Neuronal stem cell (in vitro differentiated cells): ENCODE measurements around the gene BHLHE41. TPM values are rescaled to one million over a fixed set of nuclear protein-coding genes. Genes with fewer than 3 reads are reported as not detected.
A peak's percentile ranks its signal among the peaks of the same experiment; 100 is the strongest.

Source experiments
- DNase-seq: peaks from one replicate; pipeline ENCODE4 v3.0.0-alpha.2; 2013; ENCODE audit warnings: low spot score
- H2AFZ ChIP-seq: one replicate; pipeline ENCODE4 v1.6.1; 2013; ENCODE audit warnings: mild to moderate bottlenecking, low read length, inconsistent platforms
- H2AK5ac ChIP-seq: 2 replicates; pipeline ENCODE4 v1.6.1; 2013; ENCODE audit warnings: low read depth, mild to moderate bottlenecking, inconsistent platforms, low read length, moderate library complexity, mixed read lengths
- H2BK120ac ChIP-seq: 2 replicates; pipeline ENCODE4 v1.6.1; 2013; ENCODE audit warnings: low read depth, mild to moderate bottlenecking, inconsistent platforms, low read length, moderate library complexity, mixed read lengths
- H2BK12ac ChIP-seq: one replicate; pipeline ENCODE4 v1.6.1; 2013; ENCODE audit warnings: low read length, inconsistent platforms
- H2BK15ac ChIP-seq: 2 replicates; pipeline ENCODE4 v1.6.1; 2013; ENCODE audit warnings: mild to moderate bottlenecking, low read length, inconsistent platforms, mixed read lengths
- H2BK5ac ChIP-seq: one replicate; pipeline ENCODE4 v1.6.1; 2013; ENCODE audit warnings: inconsistent platforms, mild to moderate bottlenecking, low read length, moderate library complexity
- H3K14ac ChIP-seq: one replicate; pipeline ENCODE4 v1.6.1; 2013; ENCODE audit warnings: low read length, inconsistent platforms
- H3K18ac ChIP-seq: 2 replicates; pipeline ENCODE4 v1.6.1; 2013; ENCODE audit warnings: low read length, inconsistent platforms
- H3K23ac ChIP-seq: 2 replicates; pipeline ENCODE4 v1.6.1; 2013; ENCODE audit warnings: low read depth, mild to moderate bottlenecking, mixed read lengths, low read length, inconsistent platforms; ENCODE audit not compliant: poor library complexity
- H3K27ac ChIP-seq: replicated peaks from 3 replicates; pipeline ENCODE4 v1.5.1; 2013; ENCODE audit warnings: low read length, inconsistent platforms
- H3K27me3 ChIP-seq, 3 experiments: 2 replicates each; pipeline ENCODE4 v1.6.1; 2013; ENCODE audit warnings: low read length in 3 of 3, mild to moderate bottlenecking in 2 of 3, inconsistent platforms in 1 of 3, low read depth in 1 of 3, mixed read lengths in 1 of 3, moderate library complexity in 1 of 3; ENCODE audit not compliant: control insufficient read depth in 3 of 3, insufficient read depth in 3 of 3
- H3K36me3 ChIP-seq, 2 donors: replicated peaks in 1 of 2; 2 replicates each; pipeline ENCODE4 v1.6.1; 2013; ENCODE audit warnings: low read length in 2 of 2; ENCODE audit not compliant: control insufficient read depth in 2 of 2, insufficient read depth in 2 of 2
- H3K4ac ChIP-seq: 2 replicates; pipeline ENCODE4 v1.6.1; 2013; ENCODE audit warnings: inconsistent platforms, mild to moderate bottlenecking, low read length, moderate library complexity
- H3K4me1 ChIP-seq, 2 donors: 1 replicate in 1 of 2; 2 replicates in 1 of 2; pipeline ENCODE4 v1.6.1; 2013; ENCODE audit warnings: low read length in 2 of 2, low read depth in 1 of 2; ENCODE audit not compliant: control insufficient read depth in 2 of 2, insufficient read depth in 1 of 2
- H3K4me2 ChIP-seq: one replicate; pipeline ENCODE4 v1.6.1; 2013; ENCODE audit warnings: mild to moderate bottlenecking, low read length, inconsistent platforms; ENCODE audit not compliant: insufficient read depth, poor library complexity, severe bottlenecking
- H3K4me3 ChIP-seq, 2 donors: 2 replicates each; pipeline ENCODE4 v1.5.1; 2013; ENCODE audit warnings: low read length in 2 of 2, mild to moderate bottlenecking in 2 of 2, inconsistent platforms in 1 of 2, moderate library complexity in 1 of 2
- H3K79me1 ChIP-seq: one replicate; pipeline ENCODE4 v1.6.1; 2013; ENCODE audit warnings: low read depth, mild to moderate bottlenecking, inconsistent platforms, low read length, moderate library complexity
- H3K9ac ChIP-seq: one replicate; pipeline ENCODE4 v1.6.1; 2013; ENCODE audit warnings: mild to moderate bottlenecking, low read depth, low read length, inconsistent platforms; ENCODE audit not compliant: poor library complexity
- H3K9me3 ChIP-seq, 2 donors: replicated peaks in 1 of 2; 2 replicates each; pipeline versions ENCODE3 to v1.6.1; 2013; ENCODE audit warnings: low read length in 2 of 2, mild to moderate bottlenecking in 2 of 2, inconsistent platforms in 1 of 2, low read depth in 1 of 2, mixed read lengths in 1 of 2, moderate library complexity in 1 of 2; ENCODE audit not compliant: control insufficient read depth in 2 of 2, insufficient read depth in 1 of 2
- H4K8ac ChIP-seq: one replicate; pipeline ENCODE4 v1.6.1; 2013; ENCODE audit warnings: low read depth, mild to moderate bottlenecking, inconsistent platforms, low read length, moderate library complexity
- H4K91ac ChIP-seq: one replicate; pipeline ENCODE4 v1.6.1; 2013; ENCODE audit warnings: low read length, low read depth, mild to moderate bottlenecking, inconsistent platforms; ENCODE audit not compliant: poor library complexity
- WGBS, 2 donors: extraction: QIAGEN DNeasy Blood & Tissue Kit; methylation state at CpG; one replicate each; pipeline ENCODE4 v1.1.7; 2013; ENCODE audit warnings: missing lambda C conversion rate in 2 of 2, mixed read lengths in 1 of 2; ENCODE audit not compliant: insufficient read length in 2 of 2, insufficient replicate concordance in 1 of 2; ENCODE audit errors: extremely low coverage in 2 of 2; 5-methylcytosine and 5-hydroxymethylcytosine counted together
- polyA plus RNA-seq, 2 experiments: library from polyadenylated mRNA; stranded (reverse); fragments of 200-250 nt; gene quantifications; one replicate each; pipeline ENCODE4 v1.2.3, GENCODE V29; 2013

BHLHE41 gene
- not detected for polyA plus RNA-seq (2013, experiment 1 of 2)
- polyA plus RNA-seq (2013, experiment 2 of 2) = 0.04 TPM

- Histone ChIP-seq H3K4me1 (peaks cover 9 to 11% of the 10 kb centered on the region in 2 donors), H3K9me3 (no peaks in the 10 kb centered on the region), H2AK5ac (no peak within 1 kb of the TSS), H3K9ac (peak within 1 kb of the TSS; percentile 78), H4K91ac (no peak within 1 kb of the TSS), H3K4me3 (peak within 1 kb of the TSS; percentile 49 to 83), H3K36me3 (no peaks in the 10 kb centered on the region), H2AFZ (peak within 1 kb of the TSS; percentile 96), H3K23ac (peak within 1 kb of the TSS; percentile 17), H3K27me3 (peaks cover 14 to 75% (median 74%) of the 10 kb centered on the region in 3 experiments), H3K18ac (peak within 1 kb of the TSS; percentile 58), H4K8ac (no peak within 1 kb of the TSS), H3K27ac (no peak within 1 kb of the TSS), H2BK120ac (no peak within 1 kb of the TSS), H2BK15ac (no peak within 1 kb of the TSS), H3K4me2 (peak within 1 kb of the TSS; percentile 95), H2BK5ac (no peak within 1 kb of the TSS), H3K14ac (peak within 1 kb of the TSS; percentile 97), H3K4ac (no peak within 1 kb of the TSS), H2BK12ac (no peak within 1 kb of the TSS), H3K79me1 (no peaks in the 10 kb centered on the region)
- no CpG with 5 or more reads among the region's 54 CpGs for WGBS, 2 donors
- peak; percentile 51 for DNase-seq
These were observed at the start of gene BHLHE41 for GRCh38 chr12:26124446-26125399. Gene BHLHE41 (minus strand): TSS chr12:26125037. CDS start chr12:26124779, 258 bp downstream.

GRCh38 chr12:26172946-26173552 is 48.2 kb upstream of the BHLHE41 start:
- Histone ChIP-seq H3K79me1 (no peaks in the 10 kb centered on the region), H3K27ac (no peak overlapping the region), H3K4me1 (peaks cover 0 to 6% of the 10 kb centered on the region in 2 donors), H4K8ac (no peak overlapping the region), H3K4me3 (no peak overlapping the region), H3K23ac (no peak overlapping the region), H2BK120ac (no peak overlapping the region), H3K4ac (no peak overlapping the region), H4K91ac (no peak overlapping the region), H2AK5ac (no peak overlapping the region), H3K27me3 (no peaks in the 10 kb centered on the region), H3K9me3 (peaks cover 0 to 2% of the 10 kb centered on the region in 2 donors), H3K4me2 (no peak overlapping the region), H3K18ac (no peak overlapping the region), H3K36me3 (no peaks in the 10 kb centered on the region), H2AFZ (peak overlapping the region; percentile 57), H2BK5ac (no peak overlapping the region), H2BK12ac (no peak overlapping the region), H3K9ac (no peak overlapping the region), H3K14ac (no peak overlapping the region), H2BK15ac (no peak overlapping the region)
- no peak for DNase-seq
- no CpG with 5 or more reads among the region's 4 CpGs for WGBS, 2 donors

DNA sequence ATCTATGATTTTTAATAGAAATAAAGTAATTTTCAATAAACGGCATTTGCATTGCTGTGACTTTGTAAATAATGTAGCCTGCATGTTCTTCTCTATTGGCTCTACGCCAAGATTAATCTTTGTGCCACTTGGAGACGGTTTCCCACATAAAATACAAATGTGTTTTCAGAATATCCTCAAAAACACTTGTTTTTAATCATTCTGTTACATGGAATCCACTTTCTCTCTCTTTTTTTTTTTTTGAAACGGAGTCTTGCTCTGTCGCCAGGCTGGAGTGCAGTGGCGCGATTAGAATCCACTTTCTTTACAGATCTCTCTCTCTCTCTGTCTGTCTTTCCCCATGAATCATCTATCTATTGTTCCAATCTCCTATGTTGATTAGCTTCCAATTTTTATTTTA is 47.7 kb upstream of the BHLHE41 start:
- no peak overlapping the region for H2BK5ac ChIP-seq
- no peak overlapping the region for H3K4me3 ChIP-seq
- H2AFZ ChIP-seq = peak overlapping the region; percentile 57
- no peak overlapping the region for H3K18ac ChIP-seq
- H2AK5ac ChIP-seq = no peak overlapping the region
- H3K23ac ChIP-seq = no peak overlapping the region
- no CpG with 5 or more reads among the region's 7 CpGs for WGBS, 2 donors
- peaks cover 0 to 6% of the 10 kb centered on the region in 2 donors for H3K4me1 ChIP-seq
- H4K91ac ChIP-seq = no peak overlapping the region
- no peaks in the 10 kb centered on the region for H3K79me1 ChIP-seq
- no peak overlapping the region for H2BK12ac ChIP-seq
- no peak overlapping the region for H3K14ac ChIP-seq
- no peak overlapping the region for H3K4me2 ChIP-seq
- DNase-seq = no peak
- H3K4ac ChIP-seq = no peak overlapping the region
- no peaks in the 10 kb centered on the region for H3K36me3 ChIP-seq
- no peaks in the 10 kb centered on the region for H3K27me3 ChIP-seq
- H3K9me3 ChIP-seq = peaks cover 0 to 2% of the 10 kb centered on the region in 2 donors
- H4K8ac ChIP-seq = no peak overlapping the region
- H3K27ac ChIP-seq = no peak overlapping the region
- no peak overlapping the region for H3K9ac ChIP-seq
- no peak overlapping the region for H2BK120ac ChIP-seq
- H2BK15ac ChIP-seq = no peak overlapping the region

GRCh38 chr12:26172013-26172412 is 47.2 kb upstream of the BHLHE41 start:
- Histone ChIP-seq H3K9ac (no peak overlapping the region), H2AK5ac (no peak overlapping the region), H4K91ac (no peak overlapping the region), H2BK15ac (no peak overlapping the region), H3K27ac (no peak overlapping the region), H2BK5ac (no peak overlapping the region), H3K4me1 (peaks cover 0 to 6% of the 10 kb centered on the region in 2 donors), H3K14ac (no peak overlapping the region), H3K18ac (no peak overlapping the region), H3K79me1 (no peaks in the 10 kb centered on the region), H3K36me3 (no peaks in the 10 kb centered on the region), H3K4me3 (no peak overlapping the region), H2BK12ac (no peak overlapping the region), H3K4ac (no peak overlapping the region), H3K9me3 (no peaks in the 10 kb centered on the region), H3K27me3 (no peaks in the 10 kb centered on the region), H2AFZ (no peak overlapping the region), H3K23ac (no peak overlapping the region), H2BK120ac (no peak overlapping the region), H4K8ac (no peak overlapping the region), H3K4me2 (no peak overlapping the region)
- WGBS, 2 donors = no CpG with 5 or more reads among the region's 4 CpGs
- DNase-seq = no peak
